ENCODE measurements around the gene SEMA7A. TPM values are rescaled to one million over a fixed set of nuclear protein-coding genes. Genes with fewer than 3 reads are reported as not detected.
"Not testable (repeated sequence)": the region's sequence is repeated elsewhere in the genome, so short reads cannot be mapped to it uniquely, and the experiment has no call there.

Gene SEMA7A
- 3.5 TPM for polyA plus RNA-seq
- long read RNA-seq, donor 1: 0 reads
- long read RNA-seq, donor 2, partial matches to known transcripts: 0 of 2 reads
- long read RNA-seq, donor 2, other reads (novel, unspliced or antisense): 0 of 2 reads
- long read RNA-seq, donor 3: 0 reads
- long read RNA-seq, donor 4: 0 reads
- long read RNA-seq, donor 5: 0 reads
- long read RNA-seq, donor 6: 0 reads
- long read RNA-seq, donor 7, partial matches to known transcripts: 0 of 2 reads
- long read RNA-seq, donor 7, other reads (novel, unspliced or antisense): 0 of 2 reads
- long read RNA-seq, donor 8: 0 reads
- long read RNA-seq, donor 9: 0 reads
- long read RNA-seq, donor 10: 0 reads
- long read RNA-seq, donor 11, partial matches to known transcripts: 0 of 2 reads
- long read RNA-seq, donor 11, other reads (novel, unspliced or antisense): 0 of 2 reads

GRCh38 chr15:74433592-74434262, at the start of gene SEMA7A:
Gene SEMA7A (minus strand): TSS chr15:74433958. CDS start chr15:74433918, 40 bp downstream.
- Histone ChIP-seq H3K9me3 (ENCODE audit: control insufficient read depth, low read depth, low read length) (no peaks in the 10 kb centered on the region), H3K4me1 (ENCODE audit: control insufficient read depth, insufficient read depth, low read length) (peaks cover 6% of the 10 kb centered on the region), H3K27me3 (ENCODE audit: control insufficient read depth, insufficient read depth, low read length) (peaks cover 36% of the 10 kb centered on the region), H3K36me3 (ENCODE audit: control insufficient read depth, insufficient read depth, low read length) (no peaks in the 10 kb centered on the region), H3K4me3 (ENCODE audit: low read length) (peak within 1 kb of the TSS; percentile 51), H3K27ac (ENCODE audit: low read length) (peak within 1 kb of the TSS; percentile 44)
- peak; percentile 70 to 82 for DNase-seq
- WGBS (ENCODE audit: insufficient coverage, low lambda C conversion rate): no CpG with 5 or more reads among the region's 75 CpGs

GRCh38 chr15:74482661-74483060, 48.9 kb upstream of the SEMA7A start:
- Histone ChIP-seq H3K36me3 (ENCODE audit: control insufficient read depth, insufficient read depth, low read length) (no peaks in the 10 kb centered on the region), H3K9me3 (ENCODE audit: control insufficient read depth, low read depth, low read length) (no peaks in the 10 kb centered on the region), H3K4me1 (ENCODE audit: control insufficient read depth, insufficient read depth, low read length) (no peaks in the 10 kb centered on the region), H3K27ac (ENCODE audit: low read length) (no peak overlapping the region), H3K27me3 (ENCODE audit: control insufficient read depth, insufficient read depth, low read length) (no peaks in the 10 kb centered on the region), H3K4me3 (ENCODE audit: low read length) (no peak overlapping the region)
- WGBS (ENCODE audit: insufficient coverage, low lambda C conversion rate): no CpG with 5 or more reads among the region's 3 CpGs
- no peak for DNase-seq

GRCh38 chr15:74480364-74480763, 46.6 kb upstream of the SEMA7A start:
- not testable (repeated sequence) for H3K9me3 ChIP-seq (ENCODE audit: control insufficient read depth, low read depth, low read length); H3K36me3 ChIP-seq (ENCODE audit: control insufficient read depth, insufficient read depth, low read length); DNase-seq; H3K4me3 ChIP-seq (ENCODE audit: low read length); H3K27me3 ChIP-seq (ENCODE audit: control insufficient read depth, insufficient read depth, low read length); H3K27ac ChIP-seq (ENCODE audit: low read length); H3K4me1 ChIP-seq (ENCODE audit: control insufficient read depth, insufficient read depth, low read length)
- no CpG with 5 or more reads among the region's 27 CpGs for WGBS (ENCODE audit: insufficient coverage, low lambda C conversion rate)

GRCh38 chr15:74471621-74472020, 37.9 kb upstream of the SEMA7A start:
- DNase-seq; H3K4me1 ChIP-seq (ENCODE audit: control insufficient read depth, insufficient read depth, low read length); H3K27me3 ChIP-seq (ENCODE audit: control insufficient read depth, insufficient read depth, low read length); H3K9me3 ChIP-seq (ENCODE audit: control insufficient read depth, low read depth, low read length); H3K27ac ChIP-seq (ENCODE audit: low read length); H3K4me3 ChIP-seq (ENCODE audit: low read length); H3K36me3 ChIP-seq (ENCODE audit: control insufficient read depth, insufficient read depth, low read length): not testable (repeated sequence)
- WGBS (ENCODE audit: insufficient coverage, low lambda C conversion rate): no CpG with 5 or more reads among the region's 7 CpGs

- Histone ChIP-seq H3K27ac (ENCODE audit: low read length) (no peak overlapping the region), H3K9me3 (ENCODE audit: control insufficient read depth, low read depth, low read length) (no peaks in the 10 kb centered on the region), H3K4me1 (ENCODE audit: control insufficient read depth, insufficient read depth, low read length) (no peaks in the 10 kb centered on the region), H3K4me3 (ENCODE audit: low read length) (no peak overlapping the region), H3K27me3 (ENCODE audit: control insufficient read depth, insufficient read depth, low read length) (no peaks in the 10 kb centered on the region), H3K36me3 (ENCODE audit: control insufficient read depth, insufficient read depth, low read length) (peaks cover 4% of the 10 kb centered on the region)
- WGBS (ENCODE audit: insufficient coverage, low lambda C conversion rate): no CpG with 5 or more reads among the region's 12 CpGs
- DNase-seq: no peak
These were observed 37.1 kb upstream of the SEMA7A start for GRCh38 chr15:74470631-74471395.

- Histone ChIP-seq H3K4me3 (ENCODE audit: low read length) (no peak overlapping the region), H3K27me3 (ENCODE audit: control insufficient read depth, insufficient read depth, low read length) (no peaks in the 10 kb centered on the region), H3K9me3 (ENCODE audit: control insufficient read depth, low read depth, low read length) (no peaks in the 10 kb centered on the region), H3K4me1 (ENCODE audit: control insufficient read depth, insufficient read depth, low read length) (no peaks in the 10 kb centered on the region), H3K36me3 (ENCODE audit: control insufficient read depth, insufficient read depth, low read length) (no peaks in the 10 kb centered on the region), H3K27ac (ENCODE audit: low read length) (no peak overlapping the region)
- no CpG with 5 or more reads among the region's 6 CpGs for WGBS (ENCODE audit: insufficient coverage, low lambda C conversion rate)
- DNase-seq: no peak
These were observed 34.7 kb upstream of the SEMA7A start for GRCh38 chr15:74468341-74469032.

GRCh38 chr15:74466570-74466969, 32.8 kb upstream of the SEMA7A start:
- no peak for DNase-seq
- H3K4me3 ChIP-seq (ENCODE audit: low read length): no peak overlapping the region
- 100% methylated on average over 1 of the region's 1 CpG for WGBS (ENCODE audit: insufficient coverage, low lambda C conversion rate)

GRCh38 chr15:74464897-74465296, 31.1 kb upstream of the SEMA7A start:
- no peaks in the 10 kb centered on the region for H3K36me3 ChIP-seq (ENCODE audit: control insufficient read depth, insufficient read depth, low read length)
- DNase-seq: no peak
- no peaks in the 10 kb centered on the region for H3K9me3 ChIP-seq (ENCODE audit: control insufficient read depth, low read depth, low read length)
- no CpG with 5 or more reads among the region's 2 CpGs for WGBS (ENCODE audit: insufficient coverage, low lambda C conversion rate)
- no peak overlapping the region for H3K4me3 ChIP-seq (ENCODE audit: low read length)
- H3K4me1 ChIP-seq (ENCODE audit: control insufficient read depth, insufficient read depth, low read length): peaks cover 3% of the 10 kb centered on the region
- H3K27ac ChIP-seq (ENCODE audit: low read length): no peak overlapping the region
- H3K27me3 ChIP-seq (ENCODE audit: control insufficient read depth, insufficient read depth, low read length): no peaks in the 10 kb centered on the region

More at GRCh38 chr15:74466570-74466969, 32.8 kb upstream of the SEMA7A start:
- H3K36me3 ChIP-seq (ENCODE audit: control insufficient read depth, insufficient read depth, low read length): no peaks in the 10 kb centered on the region
- H3K4me1 ChIP-seq (ENCODE audit: control insufficient read depth, insufficient read depth, low read length): no peaks in the 10 kb centered on the region
- no peaks in the 10 kb centered on the region for H3K27me3 ChIP-seq (ENCODE audit: control insufficient read depth, insufficient read depth, low read length)
- no peaks in the 10 kb centered on the region for H3K9me3 ChIP-seq (ENCODE audit: control insufficient read depth, low read depth, low read length)
- H3K27ac ChIP-seq (ENCODE audit: low read length): no peak overlapping the region

- Histone ChIP-seq H3K9me3 (ENCODE audit: control insufficient read depth, low read depth, low read length) (no peaks in the 10 kb centered on the region), H3K27ac (ENCODE audit: low read length) (no peak overlapping the region)
- 86% methylated on average over 1 of the region's 2 CpGs for WGBS (ENCODE audit: insufficient coverage, low lambda C conversion rate)
These were observed 30.5 kb upstream of the SEMA7A start for GRCh38 chr15:74464216-74464615.

GRCh38 chr15:74463634-74464033, 29.9 kb upstream of the SEMA7A start:
- Histone ChIP-seq H3K4me1 (ENCODE audit: control insufficient read depth, insufficient read depth, low read length) (peaks cover 3% of the 10 kb centered on the region), H3K36me3 (ENCODE audit: control insufficient read depth, insufficient read depth, low read length) (peaks cover under 1% of the 10 kb centered on the region), H3K9me3 (ENCODE audit: control insufficient read depth, low read depth, low read length) (no peaks in the 10 kb centered on the region), H3K27ac (ENCODE audit: low read length) (no peak overlapping the region), H3K4me3 (ENCODE audit: low read length) (no peak overlapping the region), H3K27me3 (ENCODE audit: control insufficient read depth, insufficient read depth, low read length) (no peaks in the 10 kb centered on the region)
- DNase-seq: no peak

More at GRCh38 chr15:74464216-74464615, 30.5 kb upstream of the SEMA7A start:
- no peak overlapping the region for H3K4me3 ChIP-seq (ENCODE audit: low read length)
- H3K4me1 ChIP-seq (ENCODE audit: control insufficient read depth, insufficient read depth, low read length): peaks cover 3% of the 10 kb centered on the region
- no peak for DNase-seq
- H3K27me3 ChIP-seq (ENCODE audit: control insufficient read depth, insufficient read depth, low read length): no peaks in the 10 kb centered on the region
- no peaks in the 10 kb centered on the region for H3K36me3 ChIP-seq (ENCODE audit: control insufficient read depth, insufficient read depth, low read length)

All from large intestine (tissue), 12 donors.